Measurements from ENCODE around the gene UBE2M. TPM values are rescaled to one million over a fixed set of nuclear protein-coding genes. Genes with fewer than 3 reads are reported as not detected.

The UBE2M gene
- total and polyA plus RNA-seq, 7 experiments from 2014 or later = 7.5 to 92.1 (median 49.3) TPM

- no peak for ATAC-seq
- Mint-ChIP-seq H3K27me3 (peaks cover 0 to 25% (median 0%) of the 10 kb centered on the region in 5 donors), H3K4me3 (peak overlapping the region in 1 of 10 donors; percentile 41), H3K4me1 (peaks cover 5 to 16% (median 9%) of the 10 kb centered on the region in 7 donors), H3K27ac (no peak overlapping the region), H3K9me3 (no peaks in the 10 kb centered on the region), H3K36me3 (peaks cover 0 to 1% (median 0%) of the 10 kb centered on the region in 5 donors)
- Histone ChIP-seq H3K27ac (ENCODE audit: low read depth, low read length) (no peak overlapping the region), H3K9me3 (ENCODE audit: control insufficient read depth in 2 of 3, low read length in 3 of 3) (no peaks in the 10 kb centered on the region), H3K4me3 (ENCODE audit: low read length) (no peak overlapping the region), H3K4me1 (ENCODE audit: control insufficient read depth in 2 of 2, insufficient read depth in 2 of 2, low read length in 2 of 2) (peaks cover 3 to 5% of the 10 kb centered on the region in 2 donors), H3K36me3 (ENCODE audit: control insufficient read depth in 2 of 3, insufficient read depth in 3 of 3, low read length in 3 of 3) (no peaks in the 10 kb centered on the region), H3K27me3 (ENCODE audit: control insufficient read depth in 2 of 2, insufficient read depth in 2 of 2, low read length in 2 of 2) (no peaks in the 10 kb centered on the region)
- no peak for DNase-seq
- ChIA-PET CTCF (interaction anchor here (0.7 kb wide), 1 partner anchor 60 kb away, joined by 4 read pairs; no protein-coding TSS in a partner anchor), POLR2A (interaction anchor here (1.0 to 1.4 kb wide), 2 partner anchors 16 to 26 kb away, joined by 3 to 7 read pairs; partner anchors contain the start of gene ZBTB45)
- intact Hi-C loops (cut with micrococcal nuclease) = no loop called here
Observed at GRCh38 chr19:58535857-58536256, 22.6 kb downstream of the UBE2M start.

GRCh38 chr19:58531034-58531840 is 27.2 kb downstream of the UBE2M start:
- no peak overlapping the region for H3K4me3 Mint-ChIP-seq
- Histone ChIP-seq H3K36me3 (ENCODE audit: control insufficient read depth in 2 of 3, insufficient read depth in 3 of 3, low read length in 3 of 3) (no peaks in the 10 kb centered on the region), H3K4me3 (ENCODE audit: low read length) (no peak overlapping the region), H3K9me3 (ENCODE audit: control insufficient read depth in 2 of 3, low read length in 3 of 3) (no peaks in the 10 kb centered on the region), H3K4me1 (ENCODE audit: control insufficient read depth in 2 of 2, insufficient read depth in 2 of 2, low read length in 2 of 2) (no peaks in the 10 kb centered on the region), H3K27ac (ENCODE audit: low read depth, low read length) (no peak overlapping the region), H3K27me3 (ENCODE audit: control insufficient read depth in 2 of 2, insufficient read depth in 2 of 2, low read length in 2 of 2) (no peaks in the 10 kb centered on the region)
- POLR2A ChIA-PET = interaction anchor here (1.6 kb wide), 1 partner anchor 11 kb away, joined by 4 read pairs; no protein-coding TSS in a partner anchor
- peaks cover 0 to 7% (median 0%) of the 10 kb centered on the region in 5 donors for H3K27me3 Mint-ChIP-seq
- no peak for ATAC-seq
- H3K9me3 Mint-ChIP-seq = no peaks in the 10 kb centered on the region
- H3K36me3 Mint-ChIP-seq = no peaks in the 10 kb centered on the region
- no peak for DNase-seq
- H3K4me1 Mint-ChIP-seq = no peaks in the 10 kb centered on the region
- CTCF ChIA-PET = interaction anchor here (0.7 kb wide), 1 partner anchor 11 kb away, joined by 3 read pairs; the partner anchor contains the start of gene ZBTB45
- intact Hi-C loops (cut with micrococcal nuclease) = no loop called here
- no peak overlapping the region for H3K27ac Mint-ChIP-seq

- POLR2A ChIA-PET = interaction anchor here (1.2 kb wide), 1 partner anchor 9 kb away, joined by 3 read pairs; no protein-coding TSS in a partner anchor
- Mint-ChIP-seq H3K9me3 (no peaks in the 10 kb centered on the region), H3K4me3 (no peak overlapping the region), H3K4me1 (no peaks in the 10 kb centered on the region), H3K36me3 (no peaks in the 10 kb centered on the region), H3K27me3 (peaks cover 0 to 7% (median 0%) of the 10 kb centered on the region in 5 donors), H3K27ac (no peak overlapping the region)
- CTCF ChIA-PET = interaction anchor here (1.2 kb wide), 1 partner anchor 9 kb away, joined by 3 read pairs; no protein-coding TSS in a partner anchor
- no peak for DNase-seq
- Histone ChIP-seq H3K27ac (ENCODE audit: low read depth, low read length) (no peak overlapping the region), H3K27me3 (ENCODE audit: control insufficient read depth in 2 of 2, insufficient read depth in 2 of 2, low read length in 2 of 2) (no peaks in the 10 kb centered on the region), H3K4me3 (ENCODE audit: low read length) (no peak overlapping the region), H3K4me1 (ENCODE audit: control insufficient read depth in 2 of 2, insufficient read depth in 2 of 2, low read length in 2 of 2) (no peaks in the 10 kb centered on the region), H3K9me3 (ENCODE audit: control insufficient read depth in 2 of 3, low read length in 3 of 3) (no peaks in the 10 kb centered on the region), H3K36me3 (ENCODE audit: control insufficient read depth in 2 of 3, insufficient read depth in 3 of 3, low read length in 3 of 3) (no peaks in the 10 kb centered on the region)
- ATAC-seq = no peak
- intact Hi-C loops (cut with micrococcal nuclease) = no loop called here
Observed at GRCh38 chr19:58529405-58529804, 29.0 kb downstream of the UBE2M start.

- CTCF ChIA-PET = interaction anchor here (1.2 kb wide), 1 partner anchor 53 kb away, joined by 4 read pairs; no protein-coding TSS in a partner anchor
- Mint-ChIP-seq H3K9me3 (peaks cover 0 to 4% (median 0%) of the 10 kb centered on the region in 11 donors), H3K4me3 (no peak overlapping the region), H3K27ac (peak overlapping the region in 2 of 9 donors; percentile 28 to 41), H3K27me3 (peaks cover 0 to 3% (median 0%) of the 10 kb centered on the region in 5 donors), H3K36me3 (peaks cover 0 to 6% (median 0%) of the 10 kb centered on the region in 5 donors), H3K4me1 (peaks cover 22 to 29% (median 27%) of the 10 kb centered on the region in 7 donors)
- DNase-seq (no peak), ATAC-seq (no peak)
- H3K9me3 ChIP-seq (ENCODE audit: control insufficient read depth in 2 of 3, low read length in 3 of 3) = no peaks in the 10 kb centered on the region
- H3K4me1 ChIP-seq (ENCODE audit: control insufficient read depth in 2 of 2, insufficient read depth in 2 of 2, low read length in 2 of 2) = peaks cover 10 to 12% of the 10 kb centered on the region in 2 donors
- peaks cover 0 to under 1% (median 0%) of the 10 kb centered on the region in 3 experiments for H3K36me3 ChIP-seq (ENCODE audit: control insufficient read depth in 2 of 3, insufficient read depth in 3 of 3, low read length in 3 of 3)
- no peak overlapping the region for H3K27ac ChIP-seq (ENCODE audit: low read depth, low read length)
- intact Hi-C loops (cut with micrococcal nuclease) = no loop called here
- no peak overlapping the region for H3K4me3 ChIP-seq (ENCODE audit: low read length)
- POLR2A ChIA-PET = interaction anchor here (0.7 to 3.8 kb wide), 3 partner anchors 21 to 32 kb away, joined by 3 to 32 read pairs (median 5); partner anchors contain the start of genes CHMP2A and TRIM28
- no peaks in the 10 kb centered on the region for H3K27me3 ChIP-seq (ENCODE audit: control insufficient read depth in 2 of 2, insufficient read depth in 2 of 2, low read length in 2 of 2)
Observed at GRCh38 chr19:58522709-58523108, 35.7 kb downstream of the UBE2M start.

- Mint-ChIP-seq H3K27me3 (peaks cover 0 to 3% (median 0%) of the 10 kb centered on the region in 5 donors), H3K4me1 (peaks cover 22 to 29% (median 27%) of the 10 kb centered on the region in 7 donors), H3K27ac (peak overlapping the region in 6 of 9 donors; percentile 20 to 75 (median 43)), H3K4me3 (peak overlapping the region in 5 of 10 donors; percentile 11 to 42 (median 23)), H3K36me3 (peaks cover 0 to 6% (median 0%) of the 10 kb centered on the region in 5 donors), H3K9me3 (peaks cover 0 to 4% (median 0%) of the 10 kb centered on the region in 11 donors)
- Histone ChIP-seq H3K4me3 (ENCODE audit: low read length) (no peak overlapping the region), H3K4me1 (ENCODE audit: control insufficient read depth in 2 of 2, insufficient read depth in 2 of 2, low read length in 2 of 2) (peaks cover 10 to 12% of the 10 kb centered on the region in 2 donors), H3K36me3 (ENCODE audit: control insufficient read depth in 2 of 3, insufficient read depth in 3 of 3, low read length in 3 of 3) (peaks cover 0 to 11% (median 0%) of the 10 kb centered on the region in 3 experiments), H3K27ac (ENCODE audit: low read depth, low read length) (no peak overlapping the region), H3K27me3 (ENCODE audit: control insufficient read depth in 2 of 2, insufficient read depth in 2 of 2, low read length in 2 of 2) (no peaks in the 10 kb centered on the region), H3K9me3 (ENCODE audit: control insufficient read depth in 2 of 3, low read length in 3 of 3) (no peaks in the 10 kb centered on the region)
- no peak for ATAC-seq
- POLR2A ChIA-PET = interaction anchor here (2.0 to 5.5 kb wide), 4 partner anchors 10 to 59 kb away, joined by 4 to 59 read pairs (median 38); partner anchors contain the start of genes CHMP2A and TRIM28
- CTCF ChIA-PET = interaction anchor here (0.6 to 4.8 kb wide), 4 partner anchors 33 to 140 kb away, joined by 3 to 46 read pairs (median 8); partner anchors contain the start of gene CHMP2A
- no peak for DNase-seq
- intact Hi-C loops (cut with micrococcal nuclease) = no loop called here
Observed at GRCh38 chr19:58521651-58522050, 36.8 kb downstream of the UBE2M start.

GRCh38 chr19:58520257-58520599 is 38.2 kb downstream of the UBE2M start:
- DNase-seq (no peak), ATAC-seq (no peak)
- no peaks in the 10 kb centered on the region for H3K27me3 ChIP-seq (ENCODE audit: control insufficient read depth in 2 of 2, insufficient read depth in 2 of 2, low read length in 2 of 2)
- CTCF ChIA-PET = interaction anchor here (0.8 to 4.8 kb wide), 14 partner anchors 9 to 160 kb away, joined by 3 to 46 read pairs (median 4); partner anchors contain the start of genes CHMP2A and TRIM28
- POLR2A ChIA-PET = interaction anchor here (0.6 to 5.5 kb wide), 24 partner anchors 12 to 603 kb away, joined by 3 to 59 read pairs (median 6); partner anchors contain the start of genes CHMP2A, MZF1, TRIM28 and UBE2M
- peak overlapping the region; percentile 90 to 97 (median 95) for H3K4me3 Mint-ChIP-seq
- H3K4me1 Mint-ChIP-seq = peaks cover 29 to 40% (median 34%) of the 10 kb centered on the region in 7 donors
- H3K4me1 ChIP-seq (ENCODE audit: control insufficient read depth in 2 of 2, insufficient read depth in 2 of 2, low read length in 2 of 2) = peaks cover 10 to 12% of the 10 kb centered on the region in 2 donors
- H3K9me3 Mint-ChIP-seq = peaks cover 0 to 4% (median 0%) of the 10 kb centered on the region in 11 donors
- peak overlapping the region; percentile 92 to 99 (median 97) for H3K27ac Mint-ChIP-seq
- H3K4me3 ChIP-seq (ENCODE audit: low read length) = peak overlapping the region; percentile 76
- no peaks in the 10 kb centered on the region for H3K9me3 ChIP-seq (ENCODE audit: control insufficient read depth in 2 of 3, low read length in 3 of 3)
- H3K36me3 ChIP-seq (ENCODE audit: control insufficient read depth in 2 of 3, insufficient read depth in 3 of 3, low read length in 3 of 3) = peaks cover 0 to 22% (median 5%) of the 10 kb centered on the region in 3 experiments
- peaks cover 0 to 3% (median 0%) of the 10 kb centered on the region in 5 donors for H3K27me3 Mint-ChIP-seq
- intact Hi-C loops (cut with micrococcal nuclease) = loop anchor here (1.0 kb wide), 1 partner anchor 61 kb away; no protein-coding TSS in a partner anchor
- H3K27ac ChIP-seq (ENCODE audit: low read depth, low read length) = peak overlapping the region; percentile 86
- peaks cover 0 to 16% (median 0%) of the 10 kb centered on the region in 5 donors for H3K36me3 Mint-ChIP-seq

All from naive thymus-derived CD4-positive, alpha-beta T cell (primary cell).